Measurements from ENCODE around the gene SH3PXD2A. TPM values are rescaled to one million over a fixed set of nuclear protein-coding genes. Genes with fewer than 3 reads are reported as not detected.
"Not testable (repeated sequence)": the region's sequence is repeated elsewhere in the genome, so short reads cannot be mapped to it uniquely, and the experiment has no call there.

SH3PXD2A gene
- polyA plus RNA-seq, 1 experiment = 50.2 TPM

DNA sequence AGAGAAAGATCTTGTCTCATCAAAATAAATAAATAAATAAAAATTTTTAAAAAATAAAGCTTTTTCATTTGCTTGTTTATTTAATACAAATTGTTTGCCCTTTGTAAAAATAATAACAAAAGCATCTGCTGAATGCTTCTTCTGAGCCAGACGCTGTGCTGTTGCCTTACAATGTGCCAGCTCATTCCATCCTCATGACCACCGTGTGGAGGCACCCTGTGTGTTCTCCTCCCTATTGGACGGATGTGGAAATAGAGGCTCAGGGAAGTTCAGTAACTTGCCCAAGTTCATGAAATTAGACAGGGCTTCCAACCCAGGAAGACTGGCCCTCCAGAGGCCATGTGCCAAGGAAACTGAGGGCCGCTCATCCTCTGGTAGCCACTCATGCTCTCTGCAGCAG, 120.6 kb downstream of the SH3PXD2A start:
- ChIA-PET POLR2A (no interaction called here), CTCF (interaction anchor here (0.9 kb wide), 2 partner anchors 122 to 123 kb away, joined by 3 to 4 read pairs; no protein-coding TSS in a partner anchor)
- DNase-seq (ENCODE audit: low read depth) = no peak
- Histone ChIP-seq H3K27me3 (ENCODE audit: control insufficient read depth, insufficient read depth, low read length) (no peaks in the 10 kb centered on the region), H3K36me3 (ENCODE audit: control insufficient read depth, insufficient read depth, low read length) (no peaks in the 10 kb centered on the region), H3K4me3 (ENCODE audit: low read depth, low read length) (no peak overlapping the region)
- TF ChIP-seq, protein P1, sequence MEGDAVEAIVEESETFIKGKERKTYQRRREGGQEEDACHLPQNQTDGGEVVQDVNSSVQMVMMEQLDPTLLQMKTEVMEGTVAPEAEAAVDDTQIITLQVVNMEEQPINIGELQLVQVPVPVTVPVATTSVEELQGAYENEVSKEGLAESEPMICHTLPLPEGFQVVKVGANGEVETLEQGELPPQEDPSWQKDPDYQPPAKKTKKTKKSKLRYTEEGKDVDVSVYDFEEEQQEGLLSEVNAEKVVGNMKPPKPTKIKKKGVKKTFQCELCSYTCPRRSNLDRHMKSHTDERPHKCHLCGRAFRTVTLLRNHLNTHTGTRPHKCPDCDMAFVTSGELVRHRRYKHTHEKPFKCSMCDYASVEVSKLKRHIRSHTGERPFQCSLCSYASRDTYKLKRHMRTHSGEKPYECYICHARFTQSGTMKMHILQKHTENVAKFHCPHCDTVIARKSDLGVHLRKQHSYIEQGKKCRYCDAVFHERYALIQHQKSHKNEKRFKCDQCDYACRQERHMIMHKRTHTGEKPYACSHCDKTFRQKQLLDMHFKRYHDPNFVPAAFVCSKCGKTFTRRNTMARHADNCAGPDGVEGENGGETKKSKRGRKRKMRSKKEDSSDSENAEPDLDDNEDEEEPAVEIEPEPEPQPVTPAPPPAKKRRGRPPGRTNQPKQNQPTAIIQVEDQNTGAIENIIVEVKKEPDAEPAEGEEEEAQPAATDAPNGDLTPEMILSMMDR (IDR thresholded peaks at IDR 0.05; ENCODE audit: insufficient read depth, low read depth, low read length) = no peak

DNA sequence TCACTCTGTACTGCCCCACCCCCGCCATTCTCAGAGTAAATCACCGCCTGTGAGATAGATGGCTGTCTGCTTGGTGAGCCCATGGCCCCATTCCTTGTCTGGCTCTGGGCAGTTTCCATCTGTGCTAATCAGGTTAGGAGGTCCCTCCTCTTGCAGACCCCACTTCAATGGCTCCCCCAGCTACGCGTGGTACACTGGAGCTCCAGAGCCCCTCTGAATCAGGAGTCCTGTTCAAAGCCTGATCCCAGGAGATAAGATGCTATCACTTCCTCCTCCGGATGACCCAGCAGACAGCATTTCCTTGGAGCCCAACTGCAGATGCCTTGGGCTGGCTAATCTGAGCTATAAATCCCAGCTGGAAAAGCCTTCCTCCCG, 122.3 kb downstream of the SH3PXD2A start:
- POLR2A ChIA-PET = no interaction called here
- H3K4me3 ChIP-seq (ENCODE audit: low read depth, low read length) = no peak overlapping the region
- H3K27me3 ChIP-seq (ENCODE audit: control insufficient read depth, insufficient read depth, low read length) = no peaks in the 10 kb centered on the region
- DNase-seq (ENCODE audit: low read depth) = no peak
- TF ChIP-seq, protein P1 (IDR thresholded peaks at IDR 0.05; ENCODE audit: insufficient read depth, low read depth, low read length) = no peak
- CTCF ChIA-PET = interaction anchor here (0.6 to 1.7 kb wide), 5 partner anchors 18 to 153 kb away, joined by 3 to 5 read pairs (median 4); no protein-coding TSS in a partner anchor
- no peaks in the 10 kb centered on the region; the same call in 1 of the 2 replicates for H3K36me3 ChIP-seq (ENCODE audit: control insufficient read depth, insufficient read depth, low read length)

DNA sequence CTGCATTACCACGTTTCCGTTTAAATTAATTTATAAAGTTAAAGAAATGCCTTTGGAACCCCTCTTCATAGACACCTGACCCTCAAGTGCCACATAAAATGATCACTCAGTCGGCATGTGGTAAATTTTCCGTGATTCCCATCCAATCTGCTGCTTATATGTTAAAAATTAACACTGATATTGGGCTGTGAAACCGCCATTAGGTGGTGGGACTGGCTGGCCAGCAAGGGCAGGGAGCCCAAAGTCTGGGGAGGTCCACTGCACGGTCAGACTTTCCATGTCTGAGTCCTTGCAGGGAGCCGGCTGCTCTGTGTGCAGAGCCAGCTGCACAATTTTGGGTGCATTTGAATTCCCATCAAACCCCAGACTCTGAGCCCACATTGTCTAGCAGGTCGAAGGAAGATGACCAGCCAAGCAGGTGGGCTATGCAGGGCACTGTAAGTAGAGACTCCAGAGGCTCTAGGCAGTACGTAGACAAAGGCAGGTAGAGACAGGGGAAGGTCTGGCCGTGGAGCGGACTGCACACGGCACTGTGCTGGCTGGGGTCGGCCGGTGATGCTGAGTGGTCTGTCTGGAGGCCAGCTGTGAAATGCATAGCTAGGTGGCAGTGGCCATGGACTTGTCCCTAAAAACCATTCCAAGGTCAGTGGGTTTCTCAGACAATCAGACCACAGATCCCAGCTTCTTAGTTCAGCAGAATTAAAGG, 122.9 kb downstream of the SH3PXD2A start:
- Histone ChIP-seq H3K4me3 (ENCODE audit: low read depth, low read length) (no peak overlapping the region), H3K27me3 (ENCODE audit: control insufficient read depth, insufficient read depth, low read length) (no peaks in the 10 kb centered on the region), H3K36me3 (ENCODE audit: control insufficient read depth, insufficient read depth, low read length) (no peaks in the 10 kb centered on the region; the same call in 1 of the 2 replicates)
- DNase-seq (ENCODE audit: low read depth) = no peak
- TF ChIP-seq, protein P1 (IDR thresholded peaks at IDR 0.05; ENCODE audit: insufficient read depth, low read depth, low read length) = no peak
- ChIA-PET CTCF (interaction anchor here (1.1 to 1.7 kb wide), 4 partner anchors 17 to 153 kb away, joined by 4 to 5 read pairs (median 4); no protein-coding TSS in a partner anchor), POLR2A (no interaction called here)

DNA sequence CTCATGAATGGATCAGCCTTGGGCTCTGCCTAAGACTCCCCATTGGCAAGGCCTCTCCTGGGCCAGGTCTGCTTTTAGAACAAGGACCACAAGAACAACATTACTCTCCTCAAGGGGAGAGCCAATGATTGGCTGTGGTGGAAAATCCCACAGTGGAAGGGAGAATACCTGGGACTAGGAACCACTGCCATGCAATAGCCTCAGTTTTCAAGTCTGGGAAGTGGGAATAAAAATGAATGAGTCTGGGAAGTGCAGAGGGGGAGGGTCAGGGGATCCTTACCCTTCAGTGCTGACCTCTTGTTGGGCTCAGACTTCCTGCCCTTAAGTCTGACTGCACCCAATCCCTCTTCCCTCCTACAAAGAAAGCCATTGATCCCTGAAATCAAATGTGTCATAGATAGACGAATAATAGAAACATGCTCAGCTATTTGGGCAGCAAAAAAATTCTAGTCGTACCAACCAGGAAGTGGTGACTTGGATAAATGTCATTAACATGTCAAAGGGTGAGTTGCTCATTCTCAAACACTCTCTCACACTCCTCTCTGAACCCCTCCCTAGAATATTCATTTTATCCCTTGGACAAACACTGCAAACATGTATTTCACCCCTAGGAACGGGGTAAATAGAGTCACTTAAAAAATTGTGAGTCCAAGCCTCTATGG, 123.6 kb downstream of the SH3PXD2A start:
- CTCF ChIA-PET = interaction anchor here (0.7 to 1.7 kb wide), 2 partner anchors 18 to 121 kb away, joined by 3 to 5 read pairs; no protein-coding TSS in a partner anchor
- POLR2A ChIA-PET = no interaction called here

DNA sequence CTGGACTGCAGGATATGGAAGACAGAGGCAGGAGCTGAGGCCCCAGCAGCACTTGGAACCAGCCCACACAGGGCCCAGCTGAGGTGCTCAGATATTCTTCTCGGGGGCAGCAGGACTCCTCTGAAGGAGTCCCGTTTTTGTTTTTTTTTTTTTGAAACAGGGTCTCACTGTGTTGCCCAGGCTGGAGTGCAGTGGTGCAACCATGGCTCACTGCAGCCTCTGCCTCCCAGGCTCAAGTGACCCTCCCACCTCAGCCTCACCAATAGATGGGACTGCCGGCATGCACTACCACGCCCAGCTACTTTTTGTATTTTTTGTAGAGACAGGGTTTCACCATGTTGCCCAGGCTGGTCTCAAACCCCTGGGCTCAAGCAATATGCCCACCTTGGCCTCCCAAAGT, 124.3 kb downstream of the SH3PXD2A start:
- H3K4me3 ChIP-seq (ENCODE audit: low read depth, low read length); H3K27me3 ChIP-seq (ENCODE audit: control insufficient read depth, insufficient read depth, low read length); CTCF ChIA-PET; DNase-seq (ENCODE audit: low read depth); POLR2A ChIA-PET; H3K36me3 ChIP-seq (ENCODE audit: control insufficient read depth, insufficient read depth, low read length): not testable (repeated sequence)

More for the DNA sequence above, 123.6 kb downstream of the SH3PXD2A start:
- Histone ChIP-seq H3K36me3 (ENCODE audit: control insufficient read depth, insufficient read depth, low read length) (peaks cover 2% of the 10 kb centered on the region; the same call in 1 of the 2 replicates), H3K27me3 (ENCODE audit: control insufficient read depth, insufficient read depth, low read length) (no peaks in the 10 kb centered on the region), H3K4me3 (ENCODE audit: low read depth, low read length) (no peak overlapping the region)
- TF ChIP-seq, protein P1 (IDR thresholded peaks at IDR 0.05; ENCODE audit: insufficient read depth, low read depth, low read length) = no peak
- no peak for DNase-seq (ENCODE audit: low read depth)

Measured in BJ (cell line).